Memory B cell (primary cell): Measurements from ENCODE around the gene TMED6.

Experiments used
- ATAC-seq: fragments of 150-1000 bp; cut with Tn5 transposase; 2 replicates; pipeline ENCODE4 v1.10.0; 2021; ENCODE audit warnings: low read depth, mild to moderate bottlenecking, moderate library complexity
- DNase-seq, 2 donors: peaks; one replicate each; pipeline ENCODE4 v3.0.0; 2022; ENCODE audit warnings: low spot score in 2 of 2
- H3K27ac Mint-ChIP-seq: one replicate; pipeline ENCODE4 v1.8.0; 2022; ENCODE audit warnings: mild to moderate bottlenecking, moderate library complexity, mixed read lengths
- H3K27me3 Mint-ChIP-seq: one replicate; pipeline ENCODE4 v1.8.0; 2022; ENCODE audit warnings: mixed read lengths
- H3K36me3 Mint-ChIP-seq: one replicate; pipeline ENCODE4 v1.8.0; 2022; ENCODE audit warnings: mild to moderate bottlenecking, mixed read lengths
- H3K4me1 Mint-ChIP-seq: one replicate; pipeline ENCODE4 v1.8.0; 2022; ENCODE audit warnings: mixed read lengths
- H3K4me3 Mint-ChIP-seq: one replicate; pipeline ENCODE4 v1.8.0; 2022; ENCODE audit warnings: mild to moderate bottlenecking, moderate library complexity, mixed read lengths
- H3K9me3 Mint-ChIP-seq: one replicate; pipeline ENCODE4 v1.8.0; 2022; ENCODE audit warnings: mixed read lengths

The TMED6 gene

GRCh38 chr16:69324013-69324531, 27.5 kb downstream of the TMED6 start:
- Mint-ChIP-seq H3K27ac (no peak overlapping the region), H3K9me3 (no peaks in the 10 kb centered on the region), H3K36me3 (peaks cover 15% of the 10 kb centered on the region), H3K4me1 (peaks cover 12% of the 10 kb centered on the region), H3K4me3 (no peak overlapping the region), H3K27me3 (no peaks in the 10 kb centered on the region)
- DNase-seq (no peak), ATAC-seq (no peak)

GRCh38 chr16:69323415-69323814, 28.2 kb downstream of the TMED6 start:
- peaks cover 15% of the 10 kb centered on the region for H3K36me3 Mint-ChIP-seq
- H3K27me3 Mint-ChIP-seq: no peaks in the 10 kb centered on the region
- DNase-seq: no peak
- ATAC-seq: no peak
- H3K4me3 Mint-ChIP-seq: no peak overlapping the region
- peaks cover 11% of the 10 kb centered on the region for H3K4me1 Mint-ChIP-seq
- H3K27ac Mint-ChIP-seq: no peak overlapping the region
- no peaks in the 10 kb centered on the region for H3K9me3 Mint-ChIP-seq

DNA sequence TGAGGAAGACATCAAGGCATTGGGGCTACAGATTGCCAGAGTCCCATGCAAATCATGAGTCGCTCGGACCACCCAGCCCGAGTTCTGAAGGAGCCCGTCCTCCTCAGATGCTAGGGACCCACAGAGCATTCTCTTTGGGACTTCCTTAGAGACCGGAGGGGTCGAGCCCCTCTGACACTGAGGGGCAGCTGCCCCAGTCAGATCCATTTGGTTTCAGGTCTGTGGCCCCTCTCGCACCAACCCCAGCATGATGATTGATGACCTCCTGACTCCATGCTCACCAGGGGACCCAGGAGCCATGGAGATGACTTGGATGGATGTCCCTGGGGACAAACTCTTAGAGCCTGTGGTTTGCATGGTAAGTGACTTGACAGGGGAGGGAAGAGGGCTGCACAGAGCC, 29.2 kb downstream of the TMED6 start:
- Mint-ChIP-seq H3K27ac (no peak overlapping the region), H3K9me3 (no peaks in the 10 kb centered on the region), H3K4me1 (peaks cover 9% of the 10 kb centered on the region), H3K27me3 (no peaks in the 10 kb centered on the region), H3K36me3 (peaks cover 15% of the 10 kb centered on the region), H3K4me3 (no peak overlapping the region)
- DNase-seq (no peak), ATAC-seq (no peak)

DNA sequence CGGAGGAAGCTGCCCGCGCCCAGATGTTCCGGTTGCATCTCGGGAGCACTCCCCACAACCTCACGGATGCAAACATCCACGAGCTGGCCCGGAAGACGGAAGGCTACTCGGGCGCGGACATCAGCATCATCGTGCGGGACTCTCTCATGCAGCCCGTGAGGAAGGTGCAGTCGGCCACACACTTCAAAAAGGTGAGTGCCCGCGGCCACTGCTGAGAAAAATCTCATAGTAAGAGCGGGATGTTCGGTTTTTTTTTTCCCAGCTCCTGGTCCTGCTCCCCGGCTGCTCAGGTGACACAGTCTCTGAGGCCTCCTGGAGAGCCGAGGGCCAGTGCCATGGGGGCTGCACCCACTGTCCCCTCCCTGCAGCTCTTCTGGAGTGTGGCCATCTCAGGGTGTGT, 30.5 kb downstream of the TMED6 start:
- DNase-seq (no peak), ATAC-seq (no peak)
- no peak overlapping the region for H3K27ac Mint-ChIP-seq
- H3K9me3 Mint-ChIP-seq: no peaks in the 10 kb centered on the region
- no peaks in the 10 kb centered on the region for H3K27me3 Mint-ChIP-seq
- peaks cover 7% of the 10 kb centered on the region for H3K4me1 Mint-ChIP-seq
- H3K4me3 Mint-ChIP-seq: no peak overlapping the region
- peaks cover 18% of the 10 kb centered on the region for H3K36me3 Mint-ChIP-seq

DNA sequence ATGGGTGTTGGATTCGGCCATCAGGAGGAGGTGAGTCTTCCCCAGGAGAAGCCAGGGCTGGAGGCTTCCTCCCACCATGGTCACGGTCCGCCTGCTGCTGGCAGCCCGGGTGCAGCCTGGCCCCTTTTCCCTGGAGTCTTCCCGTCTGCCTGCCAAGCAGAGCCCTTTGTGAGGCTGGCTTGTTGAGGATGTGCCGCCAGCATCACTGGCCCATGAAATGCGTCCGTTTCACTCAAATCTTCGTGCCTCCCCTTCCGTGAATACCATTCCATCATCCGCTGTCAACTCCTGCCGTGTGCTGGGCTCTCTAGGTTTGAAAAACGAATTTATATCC, 30.9 kb downstream of the TMED6 start:
- Mint-ChIP-seq H3K4me1 (peaks cover 7% of the 10 kb centered on the region), H3K36me3 (peaks cover 18% of the 10 kb centered on the region), H3K4me3 (no peak overlapping the region), H3K9me3 (no peaks in the 10 kb centered on the region), H3K27me3 (no peaks in the 10 kb centered on the region), H3K27ac (no peak overlapping the region)
- no peak for ATAC-seq
- no peak for DNase-seq

GRCh38 chr16:69319826-69320739, 31.5 kb downstream of the TMED6 start:
- Mint-ChIP-seq H3K36me3 (peaks cover 18% of the 10 kb centered on the region), H3K27ac (no peak overlapping the region), H3K4me3 (no peak overlapping the region), H3K27me3 (no peaks in the 10 kb centered on the region), H3K9me3 (no peaks in the 10 kb centered on the region), H3K4me1 (peaks cover 7% of the 10 kb centered on the region)
- DNase-seq (no peak), ATAC-seq (no peak)

DNA sequence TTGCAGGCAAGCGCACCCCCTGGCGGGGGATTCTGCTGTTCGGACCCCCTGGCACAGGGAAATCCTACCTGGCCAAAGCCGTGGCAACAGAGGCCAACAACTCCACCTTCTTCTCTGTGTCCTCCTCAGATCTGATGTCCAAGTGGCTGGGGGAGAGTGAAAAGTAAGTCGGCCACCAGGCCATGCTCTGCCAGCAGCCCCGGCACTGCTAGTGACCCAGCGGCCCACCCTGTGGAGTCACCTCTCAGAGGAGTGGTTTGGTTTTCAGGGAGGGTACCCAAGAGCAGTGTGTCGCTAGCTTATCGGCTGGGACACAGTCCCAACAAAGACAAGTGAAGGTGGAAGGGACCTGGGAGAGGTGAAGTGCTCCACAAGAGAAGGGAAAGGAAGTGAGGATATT, 32.2 kb downstream of the TMED6 start:
- Mint-ChIP-seq H3K27ac (no peak overlapping the region), H3K9me3 (no peaks in the 10 kb centered on the region), H3K27me3 (no peaks in the 10 kb centered on the region), H3K36me3 (peaks cover 18% of the 10 kb centered on the region), H3K4me3 (no peak overlapping the region), H3K4me1 (peaks cover 4% of the 10 kb centered on the region)
- no peak for DNase-seq
- ATAC-seq: no peak

DNA sequence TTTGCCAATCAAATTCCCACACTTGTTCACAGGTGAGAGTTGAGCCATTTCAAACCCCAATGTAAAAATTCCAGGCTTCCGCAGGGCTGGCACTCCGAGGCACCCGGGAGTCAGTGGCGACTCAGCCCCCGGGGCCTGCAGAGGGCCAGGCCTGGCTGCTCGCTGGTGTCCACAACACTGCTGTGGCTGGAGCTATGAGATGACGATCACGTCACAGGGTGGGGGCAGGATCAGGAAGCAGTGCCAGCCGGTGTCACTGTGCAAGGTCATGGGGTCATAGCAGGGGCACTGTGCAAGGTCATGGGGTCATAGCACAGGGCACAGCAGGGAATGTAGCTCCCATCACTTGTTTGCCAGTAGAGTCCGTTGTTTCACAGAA, 32.7 kb downstream of the TMED6 start:
- Mint-ChIP-seq H3K4me3 (no peak overlapping the region), H3K27ac (no peak overlapping the region), H3K36me3 (peaks cover 18% of the 10 kb centered on the region), H3K27me3 (no peaks in the 10 kb centered on the region), H3K4me1 (peaks cover 4% of the 10 kb centered on the region), H3K9me3 (no peaks in the 10 kb centered on the region)
- ATAC-seq: no peak
- no peak for DNase-seq

DNA sequence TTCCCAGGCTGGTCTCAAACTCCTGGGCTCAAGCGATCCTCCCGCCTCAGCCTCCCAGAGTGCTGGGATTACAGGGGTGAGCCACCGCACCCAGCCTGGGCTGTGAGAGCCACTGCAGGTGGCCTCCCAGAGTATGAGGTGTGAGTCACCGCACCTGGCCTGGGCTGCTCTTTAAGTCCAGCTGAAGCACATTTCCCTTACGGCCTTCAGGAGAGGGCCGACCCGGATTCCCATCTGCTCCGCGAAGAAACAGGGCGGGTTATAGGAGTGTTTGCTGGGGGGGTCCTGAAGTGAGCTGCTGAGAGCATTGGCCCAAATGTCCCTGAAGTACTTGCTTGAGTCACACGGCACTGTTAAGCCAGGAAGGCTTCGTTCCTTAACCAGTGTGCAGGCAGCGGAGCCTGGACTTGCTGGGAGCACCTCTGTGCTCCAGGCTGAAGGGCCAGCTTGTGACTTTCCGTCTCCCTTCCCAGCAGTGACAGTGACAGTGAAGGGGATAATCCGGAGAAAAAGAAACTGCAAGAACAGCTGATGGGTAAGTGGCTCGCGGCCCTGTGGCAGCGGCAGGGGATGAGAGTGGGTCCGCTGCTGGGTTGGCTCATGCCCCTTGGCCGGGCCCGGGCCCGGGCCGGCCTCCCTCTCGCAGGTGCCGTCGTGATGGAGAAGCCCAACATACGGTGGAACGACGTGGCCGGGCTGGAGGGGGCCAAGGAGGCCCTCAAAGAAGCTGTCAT, 33.2 kb downstream of the TMED6 start:
- Mint-ChIP-seq H3K9me3 (no peaks in the 10 kb centered on the region), H3K36me3 (peaks cover 20% of the 10 kb centered on the region), H3K4me1 (peaks cover 8% of the 10 kb centered on the region), H3K4me3 (no peak overlapping the region), H3K27me3 (no peaks in the 10 kb centered on the region), H3K27ac (no peak overlapping the region)
- ATAC-seq (no peak), DNase-seq (no peak)

- no peak for ATAC-seq
- Mint-ChIP-seq H3K27ac (peak overlapping the region; percentile 20), H3K9me3 (no peaks in the 10 kb centered on the region), H3K4me1 (peaks cover 13% of the 10 kb centered on the region), H3K36me3 (peaks cover 18% of the 10 kb centered on the region), H3K4me3 (no peak overlapping the region), H3K27me3 (no peaks in the 10 kb centered on the region)
- no peak for DNase-seq
Observed at GRCh38 chr16:69316595-69317034, 35.0 kb downstream of the TMED6 start.

DNA sequence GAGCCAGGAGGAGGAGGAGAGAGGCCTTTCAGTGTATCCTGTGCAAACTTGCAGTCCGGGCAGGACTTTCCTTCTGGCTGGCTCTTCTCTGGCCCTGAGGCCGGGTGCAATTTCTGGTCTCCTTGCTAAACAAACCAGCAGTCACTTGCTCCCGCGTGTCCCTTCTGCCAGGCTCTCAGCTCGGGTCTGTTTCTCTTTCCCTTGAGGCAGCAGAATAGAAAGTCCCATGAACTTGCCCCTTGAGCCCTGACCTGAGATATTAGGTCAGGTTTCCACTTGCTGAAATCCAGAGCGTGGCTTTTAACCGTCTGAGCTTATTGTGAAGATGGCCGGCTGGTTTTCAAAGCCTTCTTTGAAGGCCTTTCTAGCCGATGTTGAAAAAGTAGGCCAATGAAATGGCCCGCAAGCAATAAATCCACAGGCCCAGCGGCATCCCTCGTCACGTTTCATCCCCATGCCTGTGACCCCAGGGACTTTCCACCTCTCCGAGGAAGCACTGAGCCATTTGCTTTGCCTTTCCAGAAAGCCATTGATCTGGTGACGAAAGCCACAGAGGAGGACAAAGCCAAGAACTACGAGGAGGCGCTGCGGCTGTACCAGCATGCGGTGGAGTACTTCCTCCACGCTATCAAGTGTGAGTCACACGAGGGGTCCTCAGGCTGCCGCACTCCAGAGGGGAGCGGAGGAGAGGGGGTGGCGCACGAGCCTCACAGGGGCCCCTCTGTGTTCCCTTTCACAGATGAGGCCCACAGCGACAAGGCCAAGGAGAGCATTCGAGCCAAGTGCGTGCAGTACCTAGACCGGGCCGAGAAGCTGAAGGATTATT, 35.9 kb downstream of the TMED6 start:
- no peak overlapping the region for H3K4me3 Mint-ChIP-seq
- no peaks in the 10 kb centered on the region for H3K27me3 Mint-ChIP-seq
- DNase-seq (no peak), ATAC-seq (no peak)
- H3K4me1 Mint-ChIP-seq: peaks cover 12% of the 10 kb centered on the region
- H3K27ac Mint-ChIP-seq: no peak overlapping the region
- no peaks in the 10 kb centered on the region for H3K9me3 Mint-ChIP-seq
- peaks cover 13% of the 10 kb centered on the region for H3K36me3 Mint-ChIP-seq

GRCh38 chr16:69314534-69314933, 37.1 kb downstream of the TMED6 start:
- H3K4me3 Mint-ChIP-seq: no peak overlapping the region
- DNase-seq: no peak
- H3K9me3 Mint-ChIP-seq: no peaks in the 10 kb centered on the region
- peaks cover 12% of the 10 kb centered on the region for H3K4me1 Mint-ChIP-seq
- H3K27me3 Mint-ChIP-seq: no peaks in the 10 kb centered on the region
- no peak overlapping the region for H3K27ac Mint-ChIP-seq
- no peak for ATAC-seq
- H3K36me3 Mint-ChIP-seq: peaks cover 11% of the 10 kb centered on the region

DNA sequence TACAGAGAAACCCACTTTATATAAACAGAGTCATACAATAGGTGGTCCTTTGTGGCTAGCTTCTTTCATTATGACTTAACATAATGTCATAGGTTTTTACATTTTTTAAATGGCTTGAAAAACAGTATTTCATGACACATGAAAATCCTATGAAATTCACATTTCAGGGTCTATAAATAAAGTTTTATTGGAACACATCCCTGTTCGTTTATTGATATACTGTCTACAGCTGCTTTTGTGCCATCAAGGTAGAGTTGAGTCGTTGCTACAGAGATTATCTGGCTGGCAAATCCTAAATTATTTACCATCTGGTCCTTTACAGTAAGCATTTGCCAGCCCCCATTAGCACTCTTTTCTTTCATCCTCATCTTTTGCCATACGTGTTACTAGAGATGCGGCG, 38.1 kb downstream of the TMED6 start:
- Mint-ChIP-seq H3K9me3 (no peaks in the 10 kb centered on the region), H3K4me3 (peak overlapping the region; percentile 64), H3K27me3 (no peaks in the 10 kb centered on the region), H3K27ac (no peak overlapping the region), H3K36me3 (peaks cover 9% of the 10 kb centered on the region), H3K4me1 (peaks cover 12% of the 10 kb centered on the region)
- no peak for DNase-seq
- ATAC-seq: no peak
